Bronchial epithelial cell (primary cell): ENCODE results near the gene COA7. TPM values are rescaled to one million over a fixed set of nuclear protein-coding genes. Genes with fewer than 3 reads are reported as not detected.
"Not testable (repeated sequence)": the region's sequence is repeated elsewhere in the genome, so short reads cannot be mapped to it uniquely, and the experiment has no call there.

Experiments used
- DNase-seq: peaks from one replicate; pipeline ENCODE4 v3.0.0-alpha.2; 2010; ENCODE audit warnings: low read depth
- FAIRE-seq: peaks from 2 replicates; lab custom pipeline; 2011; peaks lifted over from hg19 to GRCh38; lab: Jason Lieb, UNC
- H3K27me3 ChIP-seq: 2 replicates; pipeline ENCODE4 v1.5.1; 2011; ENCODE audit warnings: low read length; ENCODE audit not compliant: control insufficient read depth, insufficient read depth
- H3K36me3 ChIP-seq: 2 replicates; pipeline ENCODE4 v1.5.1; 2011; ENCODE audit warnings: low read length; ENCODE audit not compliant: control insufficient read depth, insufficient read depth
- H3K4me3 ChIP-seq: 2 replicates; pipeline ENCODE4 v1.5.1; 2011; ENCODE audit warnings: mild to moderate bottlenecking, low read depth, low read length, control low read depth
- total RNA-seq: library from RNA; depleted of rRNA; stranded (reverse); fragments of >200 nt; gene quantifications from 2 replicates; pipeline ENCODE4 v1.2.1, GENCODE V29; 2014
- TF ChIP-seq, protein P1 (sequence below): IDR thresholded peaks from 2 replicates; pipeline ENCODE4 v1.5.1; 2011; ENCODE audit warnings: mild to moderate bottlenecking, moderate library complexity, low read length, control low read depth, inconsistent platforms; ENCODE audit not compliant: insufficient read depth, severe bottlenecking

COA7 gene
- total RNA-seq, 1 donor from 2014 or later = 15.5 TPM

DNA sequence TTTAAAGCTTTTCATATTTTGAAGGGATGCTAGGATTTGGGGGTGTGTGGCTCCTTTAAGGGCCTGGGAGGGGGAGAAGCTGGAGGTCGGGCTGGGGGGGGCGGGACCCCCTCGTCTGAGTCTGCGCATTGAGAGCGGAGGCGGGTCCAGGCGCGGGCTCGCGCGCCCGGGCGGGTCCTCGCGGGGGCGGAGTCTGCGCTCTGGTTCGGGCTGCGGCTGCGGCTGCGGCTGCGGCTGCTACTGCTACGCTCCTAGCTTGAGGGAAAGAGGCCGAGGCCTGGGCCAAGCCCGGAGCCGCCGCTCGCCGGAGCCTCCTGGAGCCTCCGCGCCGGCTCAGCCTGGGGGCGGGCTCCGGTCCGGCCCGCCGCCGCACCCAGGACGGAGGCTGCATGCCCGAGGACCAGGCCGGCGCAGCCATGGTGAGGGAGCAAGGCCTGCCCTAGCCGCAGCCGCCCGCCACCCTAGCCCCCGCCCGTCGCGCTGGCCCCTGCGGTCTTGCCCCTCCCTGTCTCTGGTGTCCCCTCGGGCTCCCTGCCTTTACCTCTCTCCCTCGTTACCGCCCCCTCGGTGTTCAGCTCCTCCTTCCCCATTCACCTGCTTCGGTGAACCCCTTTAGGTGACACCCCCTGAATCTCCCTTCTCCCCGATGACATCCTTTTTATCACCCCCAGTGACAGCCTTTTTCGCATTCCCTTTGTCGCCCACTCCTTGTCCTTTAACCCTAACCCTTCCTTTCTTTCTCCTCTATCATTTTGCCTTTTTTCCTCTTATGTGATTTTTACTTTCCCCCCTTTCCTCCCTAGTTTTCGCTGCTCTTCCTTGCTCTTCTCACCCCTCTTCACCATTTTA lies 28.3 kb upstream of the COA7 start, which contains the start of gene ZYG11B:
Gene ZYG11B, plus strand, starts transcription at position 189 of the 849 bp plus-strand sequence. Its CDS starts 201 bp downstream, at position 390.
- no peaks in the 10 kb centered on the region for H3K36me3 ChIP-seq
- no peak for FAIRE-seq
- no peaks in the 10 kb centered on the region for H3K27me3 ChIP-seq
- H3K4me3 ChIP-seq = peak within 1 kb of the TSS; percentile 68
- peak; percentile 41 for DNase-seq
- TF ChIP-seq, protein P1, sequence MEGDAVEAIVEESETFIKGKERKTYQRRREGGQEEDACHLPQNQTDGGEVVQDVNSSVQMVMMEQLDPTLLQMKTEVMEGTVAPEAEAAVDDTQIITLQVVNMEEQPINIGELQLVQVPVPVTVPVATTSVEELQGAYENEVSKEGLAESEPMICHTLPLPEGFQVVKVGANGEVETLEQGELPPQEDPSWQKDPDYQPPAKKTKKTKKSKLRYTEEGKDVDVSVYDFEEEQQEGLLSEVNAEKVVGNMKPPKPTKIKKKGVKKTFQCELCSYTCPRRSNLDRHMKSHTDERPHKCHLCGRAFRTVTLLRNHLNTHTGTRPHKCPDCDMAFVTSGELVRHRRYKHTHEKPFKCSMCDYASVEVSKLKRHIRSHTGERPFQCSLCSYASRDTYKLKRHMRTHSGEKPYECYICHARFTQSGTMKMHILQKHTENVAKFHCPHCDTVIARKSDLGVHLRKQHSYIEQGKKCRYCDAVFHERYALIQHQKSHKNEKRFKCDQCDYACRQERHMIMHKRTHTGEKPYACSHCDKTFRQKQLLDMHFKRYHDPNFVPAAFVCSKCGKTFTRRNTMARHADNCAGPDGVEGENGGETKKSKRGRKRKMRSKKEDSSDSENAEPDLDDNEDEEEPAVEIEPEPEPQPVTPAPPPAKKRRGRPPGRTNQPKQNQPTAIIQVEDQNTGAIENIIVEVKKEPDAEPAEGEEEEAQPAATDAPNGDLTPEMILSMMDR = no peak

DNA sequence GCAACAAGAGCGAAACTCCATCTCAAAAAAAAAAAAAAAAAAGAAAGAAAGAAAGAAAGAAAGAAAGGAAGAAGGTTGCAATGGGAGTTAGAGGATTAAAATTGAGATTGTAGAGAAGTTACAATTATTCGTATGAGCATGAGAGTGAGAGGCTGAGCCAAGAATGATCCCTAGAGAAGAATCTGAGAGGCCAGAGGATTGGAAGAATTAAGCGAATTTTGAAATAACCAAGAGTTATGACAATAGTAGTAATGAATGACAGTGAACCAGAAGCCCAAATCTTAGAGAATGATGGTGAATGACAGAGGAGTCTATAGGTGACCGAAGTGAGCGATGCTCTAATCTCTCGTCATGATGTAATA lies 27.7 kb upstream of the COA7 start:
- no peaks in the 10 kb centered on the region for H3K36me3 ChIP-seq
- no peaks in the 10 kb centered on the region for H3K27me3 ChIP-seq
- H3K4me3 ChIP-seq = peak overlapping the region; percentile 68
- FAIRE-seq = no peak
- TF ChIP-seq, protein P1 = no peak
- DNase-seq = no peak

DNA sequence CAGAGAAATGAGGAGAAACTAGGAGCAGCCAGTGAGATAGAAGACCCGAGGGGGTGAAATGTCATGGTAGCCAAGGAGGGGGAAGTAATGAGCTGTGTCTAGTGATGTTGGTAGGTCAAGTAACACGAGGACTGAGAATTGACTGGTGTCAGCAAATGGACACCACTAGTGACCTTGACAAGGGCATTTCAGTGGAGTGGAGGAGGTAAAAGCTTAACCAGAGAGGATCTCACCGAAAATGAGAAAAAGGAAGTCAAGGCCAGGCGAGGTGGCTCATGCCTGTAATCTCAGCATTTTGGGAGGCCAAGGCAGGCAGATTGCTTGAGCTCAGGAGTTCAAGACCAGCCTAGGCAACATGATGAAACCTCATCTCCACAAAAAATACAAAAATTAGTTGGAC lies 25.1 kb upstream of the COA7 start:
- Histone ChIP-seq H3K4me3 (no peak overlapping the region), H3K36me3 (no peaks in the 10 kb centered on the region), H3K27me3 (no peaks in the 10 kb centered on the region)
- DNase-seq (no peak), FAIRE-seq (no peak)
- TF ChIP-seq, protein P1 = no peak

DNA sequence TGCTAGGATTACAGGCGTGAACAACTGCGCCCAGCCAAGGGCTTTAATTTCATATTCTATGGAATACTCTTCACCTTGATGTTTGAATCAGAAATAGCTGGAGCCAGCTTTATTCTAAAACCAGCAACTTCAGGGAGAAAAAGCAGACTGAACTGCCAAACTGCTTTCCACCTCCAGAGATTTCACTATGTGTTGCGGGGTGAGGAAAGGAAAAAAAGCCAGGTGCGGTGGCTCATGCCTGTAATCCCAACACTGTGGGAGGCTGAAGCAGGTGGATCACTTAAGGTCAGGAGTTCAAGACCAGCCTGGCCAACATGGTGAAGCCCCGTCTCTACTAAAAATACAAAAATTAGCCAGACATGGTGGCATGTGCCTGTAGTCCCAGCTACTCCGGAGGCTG lies 17.1 kb upstream of the COA7 start:
- H3K4me3 ChIP-seq, DNase-seq, H3K27me3 ChIP-seq, FAIRE-seq, H3K36me3 ChIP-seq: not testable (repeated sequence)

DNA sequence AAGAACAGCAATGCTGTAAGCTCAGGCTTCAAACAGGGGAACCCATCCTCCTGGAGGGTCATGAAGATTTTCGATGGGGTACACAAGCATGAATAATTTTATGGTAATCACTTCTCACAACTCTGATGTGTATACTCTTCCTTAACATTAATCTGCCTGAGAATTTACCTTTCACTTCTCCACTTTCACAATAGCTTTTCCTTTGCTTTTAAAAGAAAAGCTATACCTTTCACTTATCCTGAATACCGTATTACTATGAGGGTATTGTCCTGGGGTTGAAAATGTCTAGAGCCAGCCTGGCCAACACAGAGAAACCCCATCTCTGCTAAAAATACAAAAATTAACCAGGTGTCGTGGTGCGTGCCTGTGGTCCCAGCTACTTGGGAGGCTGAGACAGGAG lies 15.4 kb upstream of the COA7 start:
- TF ChIP-seq, protein P1 = no peak
- FAIRE-seq = no peak
- no peak for DNase-seq
- no peaks in the 10 kb centered on the region for H3K36me3 ChIP-seq
- no peak overlapping the region for H3K4me3 ChIP-seq
- no peaks in the 10 kb centered on the region for H3K27me3 ChIP-seq

DNA sequence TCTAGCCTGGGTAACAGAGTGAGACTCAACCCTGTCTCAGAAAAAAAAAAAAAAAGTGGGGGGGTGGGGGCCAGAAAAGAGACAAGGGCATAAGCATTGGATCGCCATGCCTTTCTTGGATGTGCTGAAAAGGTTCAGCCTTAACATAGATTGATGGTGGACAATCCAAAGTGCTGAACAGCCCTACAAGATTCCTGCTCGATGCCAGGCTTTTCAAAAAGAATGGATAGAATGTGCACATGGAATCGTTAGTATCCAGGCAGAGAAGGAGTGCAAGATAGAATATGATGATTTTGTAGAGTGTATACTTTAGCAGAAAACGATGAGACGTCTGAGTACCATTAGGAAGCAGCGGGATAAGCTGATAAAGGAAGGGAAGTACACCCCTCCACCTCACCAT lies 10.9 kb upstream of the COA7 start:
- Histone ChIP-seq H3K36me3 (no peaks in the 10 kb centered on the region), H3K27me3 (no peaks in the 10 kb centered on the region), H3K4me3 (no peak overlapping the region)
- no peak for DNase-seq
- TF ChIP-seq, protein P1 = no peak
- no peak for FAIRE-seq
